ENCODE measurements around the gene SRL.

SRL gene

DNA sequence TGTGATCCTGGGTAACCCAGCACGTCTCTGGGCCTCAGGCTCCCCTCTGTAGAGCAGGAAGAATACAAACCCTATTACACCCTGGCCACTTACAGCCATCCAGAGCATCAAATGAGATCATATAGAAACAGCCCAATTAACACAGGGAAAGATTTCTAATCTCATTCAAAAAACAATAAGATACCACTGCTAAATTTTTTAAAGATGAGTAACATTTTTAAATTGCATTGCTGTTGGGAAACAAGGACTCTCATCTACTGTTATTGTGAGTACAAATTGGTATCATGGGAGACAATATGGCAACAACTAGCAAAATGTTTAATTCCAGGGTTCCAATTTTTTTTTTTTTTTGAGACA lies 41.1 kb downstream of the SRL start:
- peak; percentile 79 for DNase-seq (ENCODE audit: low read depth)

DNA sequence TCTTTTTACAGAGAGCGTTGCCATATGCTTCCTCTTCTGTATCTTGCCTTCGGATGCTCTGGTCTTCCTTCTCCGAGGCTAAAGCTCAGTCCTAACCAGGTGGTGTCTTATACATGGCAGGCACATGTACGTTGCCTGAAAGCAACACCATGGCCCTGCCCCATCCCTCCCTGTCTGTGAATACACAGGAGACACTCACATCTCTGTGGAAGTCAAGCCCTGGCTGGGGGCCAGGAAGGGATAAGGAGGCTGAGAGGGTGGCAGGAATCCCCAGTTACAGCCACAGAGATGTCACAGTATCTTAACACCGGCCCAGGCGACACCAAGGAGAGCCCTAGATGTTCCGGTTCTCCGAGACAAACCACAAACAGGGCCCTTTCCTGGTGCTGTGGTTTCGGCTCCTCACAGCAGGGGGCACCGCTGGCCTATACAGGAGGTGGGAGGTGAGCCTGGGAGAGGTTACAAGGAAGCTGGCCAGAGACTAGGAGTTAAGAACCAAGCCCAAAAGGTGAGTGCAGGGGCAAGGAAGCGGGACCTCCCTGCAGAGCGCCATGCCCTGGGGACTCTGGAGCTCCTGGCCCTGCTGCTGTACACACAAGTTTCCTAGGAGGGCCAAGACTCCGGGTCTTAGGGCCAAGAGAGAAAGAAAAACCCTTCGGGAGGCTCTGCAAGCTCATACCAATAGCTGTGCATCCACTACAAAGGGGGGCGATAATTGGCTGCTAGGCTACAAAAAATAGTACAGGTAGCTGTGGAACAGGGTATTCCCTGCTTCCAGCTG lies 41.7 kb downstream of the SRL start:
- DNase-seq (ENCODE audit: low read depth): peak; percentile 71

DNA sequence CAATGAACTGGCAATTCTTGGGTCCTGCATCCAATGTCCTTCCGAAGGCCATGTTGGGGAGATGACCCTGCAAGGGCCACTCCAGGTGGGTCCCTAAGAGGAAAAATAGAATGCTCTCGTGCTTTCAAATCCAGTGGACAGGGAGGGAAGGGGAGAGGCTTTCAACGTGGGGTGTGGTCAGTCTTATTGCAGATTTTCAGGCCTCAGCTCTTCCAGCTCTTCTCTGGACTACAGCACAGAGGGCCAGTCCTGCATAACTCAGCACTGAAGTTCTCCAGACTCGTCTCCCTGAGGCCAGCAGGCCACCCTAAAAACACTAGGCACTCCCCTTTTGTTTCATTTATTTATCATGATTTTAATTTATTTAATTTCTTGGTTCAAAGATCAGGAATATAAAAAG lies 43.1 kb downstream of the SRL start:
- DNase-seq (ENCODE audit: low read depth): no peak

DNA sequence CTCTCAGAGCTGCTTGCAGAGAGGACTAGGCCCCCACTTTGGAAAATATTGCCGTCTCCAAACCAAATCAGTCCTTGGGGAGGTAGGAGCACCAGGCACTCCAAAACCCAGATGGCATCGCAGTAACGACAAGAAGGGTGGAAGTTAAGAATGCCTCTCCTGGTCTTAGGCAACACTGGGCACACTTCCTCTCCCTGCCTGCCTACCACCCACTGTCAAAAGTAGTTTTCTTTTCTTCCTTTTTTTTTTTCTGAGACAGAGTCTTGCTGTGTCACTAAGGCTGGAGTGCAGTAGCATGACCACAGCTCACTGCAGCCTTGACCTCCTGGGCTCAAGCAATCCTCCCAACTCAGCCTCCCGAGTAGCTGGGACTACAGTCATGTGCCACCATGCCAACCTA lies 47.2 kb downstream of the SRL start:
- DNase-seq (ENCODE audit: low read depth): no peak

DNA sequence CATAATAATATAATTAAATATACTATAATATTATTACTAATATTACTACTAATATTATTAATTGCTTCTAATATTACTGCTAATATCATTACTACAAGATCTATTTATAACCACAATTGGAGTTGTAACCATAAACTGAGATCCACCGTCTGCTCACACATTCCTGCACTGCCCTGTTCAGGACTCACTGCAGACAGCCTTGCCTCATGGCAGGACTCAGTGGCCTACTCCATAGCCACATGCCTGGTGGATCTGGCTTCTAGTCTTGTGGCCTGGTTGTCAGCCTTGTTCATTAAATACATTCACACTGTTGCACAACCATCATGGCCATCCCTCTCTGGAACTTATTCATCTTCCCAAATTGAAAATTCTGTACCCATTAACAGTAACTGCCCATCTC lies 48.0 kb downstream of the SRL start:
- DNase-seq (ENCODE audit: low read depth): no peak

DNA sequence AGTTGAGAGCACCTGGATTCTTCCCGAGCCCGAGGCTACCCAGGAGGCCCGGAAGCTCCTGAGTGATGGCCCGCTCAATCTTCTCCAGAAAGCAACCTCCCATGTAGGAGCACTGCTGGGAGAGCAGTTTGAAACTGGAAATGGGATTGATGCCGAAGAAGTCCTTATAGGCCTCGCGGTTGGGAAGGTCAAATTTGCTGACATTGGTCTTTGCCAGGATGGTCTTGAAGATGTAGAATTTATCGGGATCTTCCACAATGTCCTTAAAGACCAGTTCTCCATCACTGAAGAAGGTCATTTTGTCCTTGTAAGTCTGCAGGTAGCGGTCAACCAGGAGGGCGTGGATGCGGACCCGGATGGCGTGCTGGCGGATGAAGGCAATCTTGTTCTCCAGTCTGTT lies 49.7 kb downstream of the SRL start:
- no peak for DNase-seq (ENCODE audit: low read depth)

DNA sequence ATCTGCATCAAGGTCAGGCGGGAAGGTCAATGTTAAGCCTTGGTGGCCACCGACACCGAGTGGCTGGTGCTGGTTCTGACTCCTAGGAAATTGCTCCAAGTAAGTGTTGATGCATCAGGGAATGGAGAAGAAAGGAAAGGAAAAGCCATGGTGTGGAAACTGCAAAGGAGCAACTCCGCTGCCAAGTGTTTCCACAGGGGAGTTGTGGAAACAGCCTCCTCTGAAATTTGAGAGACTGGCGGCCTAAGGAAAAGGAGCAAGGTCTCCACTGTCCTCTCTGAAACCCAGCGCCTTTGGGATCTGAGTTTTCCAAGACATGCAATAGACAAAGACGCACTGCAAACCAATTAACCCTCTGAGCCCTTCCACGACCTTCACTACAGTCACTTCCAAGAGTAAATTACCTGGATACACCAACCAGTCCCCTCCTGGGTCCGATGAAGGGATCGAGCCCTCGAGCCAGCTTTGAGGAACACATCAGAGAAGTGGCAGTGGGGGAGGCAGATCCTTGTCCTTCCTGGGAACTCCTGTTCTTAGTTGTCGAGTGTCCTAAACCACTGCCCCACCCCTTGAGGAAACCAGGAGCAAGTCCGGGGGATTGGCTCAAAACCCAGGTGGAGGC lies 51.1 kb downstream of the SRL start:
- DNase-seq (ENCODE audit: low read depth): no peak

DNA sequence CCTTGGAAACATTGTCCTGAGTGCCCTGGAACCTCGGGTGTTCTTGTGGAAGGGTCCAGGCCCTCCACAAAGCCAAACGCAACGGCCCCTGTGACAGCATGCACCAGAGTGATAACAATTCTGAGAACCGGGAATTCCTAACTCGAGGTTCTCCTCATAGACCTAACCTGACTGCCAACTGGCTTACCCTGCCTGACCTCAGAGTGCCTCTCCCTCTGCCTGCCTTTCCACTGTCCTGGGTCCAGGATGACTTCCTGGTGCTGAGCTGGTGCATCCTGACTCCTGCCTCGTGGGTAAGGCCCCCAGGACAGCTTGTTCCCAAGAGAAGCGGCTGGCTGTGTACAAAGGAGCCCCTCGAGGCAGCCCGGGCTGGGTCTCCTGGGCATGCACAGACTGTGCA lies 51.8 kb downstream of the SRL start:
- no peak for DNase-seq (ENCODE audit: low read depth)

DNA sequence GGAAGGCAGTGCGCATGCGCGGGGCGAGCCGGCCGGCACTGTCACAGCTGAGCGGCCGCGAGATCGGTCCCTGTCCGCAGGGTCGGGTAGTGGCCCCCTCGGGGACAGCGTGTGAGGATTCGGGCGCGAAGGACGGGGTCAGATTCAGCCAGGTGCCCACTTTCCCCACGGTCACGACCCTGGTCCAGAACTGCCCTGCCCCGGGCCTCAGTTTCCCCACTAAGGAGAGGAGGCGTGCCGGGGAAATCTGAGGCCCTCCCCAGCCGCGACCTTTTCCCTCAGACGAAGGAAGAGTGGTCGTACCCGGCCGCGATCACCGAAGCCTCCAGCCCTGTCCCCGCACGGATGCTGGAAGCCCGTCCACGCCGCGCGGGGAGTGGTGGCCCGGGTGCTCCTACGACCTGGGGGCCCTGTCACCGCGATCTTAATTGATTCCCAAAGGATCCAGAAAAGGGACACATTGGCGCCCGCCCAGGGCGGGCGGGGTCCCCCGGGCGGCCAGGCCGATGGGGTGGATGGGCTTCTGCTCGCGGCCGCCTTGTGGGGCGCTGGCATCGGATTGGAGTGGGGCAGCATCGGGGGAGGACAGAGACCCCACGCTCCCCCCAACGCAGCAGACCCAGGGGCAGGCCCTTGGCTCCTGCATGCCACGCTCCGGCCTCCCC lies 57.7 kb downstream of the SRL start:
- no peak for DNase-seq (ENCODE audit: low read depth)

DNA sequence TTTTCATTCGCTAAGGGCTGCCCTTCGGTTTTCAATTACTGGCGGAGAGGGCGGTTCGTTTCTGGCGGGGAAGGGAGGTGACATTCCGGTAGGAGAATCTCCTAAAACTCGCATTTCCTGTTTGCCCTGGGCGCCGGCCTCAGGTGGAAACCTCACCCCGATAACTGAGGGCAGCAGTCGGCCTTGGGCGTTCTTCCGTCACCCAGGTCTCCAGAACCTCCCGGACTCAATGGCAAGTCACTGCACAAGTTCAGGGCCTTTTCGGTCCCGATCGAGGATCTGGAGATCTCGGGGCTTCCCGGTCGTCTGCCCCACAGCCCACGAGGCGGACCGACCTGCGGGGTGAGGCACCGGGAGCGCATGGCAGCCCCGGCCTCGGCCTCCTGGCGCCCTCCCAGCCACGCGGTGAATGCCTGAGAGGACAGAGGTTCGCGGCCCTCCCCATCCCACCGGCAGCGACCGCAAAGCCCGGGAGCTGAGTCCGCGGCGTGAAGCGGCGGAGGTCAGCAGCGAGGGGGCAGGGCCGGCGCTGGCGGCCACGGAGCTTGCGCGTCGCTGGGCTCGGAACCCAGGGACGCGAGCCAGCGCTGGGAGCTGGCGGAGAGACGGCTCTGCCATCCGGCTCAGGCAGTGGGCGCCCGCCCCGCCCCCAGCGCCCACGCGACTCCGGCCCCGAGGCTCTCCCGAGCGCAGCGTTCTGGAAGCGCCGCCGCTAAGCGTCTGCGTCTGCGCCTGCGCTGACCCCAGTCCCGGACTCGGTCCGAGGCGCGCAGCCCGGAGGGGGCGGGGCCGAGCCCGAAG lies 58.4 kb downstream of the SRL start:
- peak; percentile 96 for DNase-seq (ENCODE audit: low read depth)

DNA sequence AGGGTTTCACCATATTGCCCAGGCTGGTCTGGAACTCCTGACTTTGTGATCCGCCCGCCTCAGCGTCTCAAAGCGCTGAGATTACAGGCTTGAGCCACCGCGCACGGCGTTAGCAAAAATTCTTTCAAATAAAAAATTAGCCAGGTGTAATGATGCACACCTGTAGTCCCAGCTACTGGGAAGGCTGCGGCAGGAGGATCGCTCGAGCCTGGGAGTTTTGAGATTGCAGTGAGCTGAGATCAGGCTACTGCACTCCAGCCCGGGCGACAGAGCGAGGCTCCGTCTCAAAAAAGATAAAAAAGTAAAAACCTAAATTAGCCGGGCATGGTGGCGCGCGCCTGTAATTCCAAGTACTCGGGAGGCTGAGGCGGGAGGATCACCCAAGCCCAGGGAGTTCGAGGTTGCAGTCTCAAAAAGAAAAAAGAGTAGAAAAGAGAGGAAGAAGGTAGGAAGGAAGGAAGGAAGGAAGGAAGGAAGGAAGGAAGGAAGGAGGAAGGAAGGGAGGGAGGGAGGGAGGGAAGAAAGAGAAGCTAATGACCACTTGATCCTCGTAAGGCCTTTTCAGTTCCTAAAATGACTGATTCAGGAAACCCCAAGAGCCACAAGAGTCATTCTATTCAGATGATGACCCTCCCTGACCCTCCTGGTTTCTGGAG lies 59.2 kb downstream of the SRL start:
- no peak for DNase-seq (ENCODE audit: low read depth)

DNA sequence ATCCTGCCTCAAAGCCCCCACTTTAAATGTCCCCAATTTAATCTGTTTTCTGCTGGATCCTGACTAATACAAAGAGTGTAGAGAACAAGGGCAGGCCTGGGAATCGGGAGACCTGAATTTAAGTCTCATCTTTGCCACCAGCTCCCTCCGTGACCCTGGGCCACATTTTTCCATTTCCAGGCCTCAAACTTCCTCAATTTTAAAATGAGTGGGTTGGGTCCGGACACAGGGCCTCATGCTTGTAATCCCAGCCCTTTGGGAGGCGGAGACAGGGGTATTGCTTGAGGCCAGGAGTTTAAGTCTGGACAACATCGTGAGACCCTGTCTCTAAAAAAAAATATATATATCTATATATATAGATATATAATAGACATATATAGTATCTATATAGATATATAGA lies 61.4 kb downstream of the SRL start:
- DNase-seq (ENCODE audit: low read depth): no peak

DNA sequence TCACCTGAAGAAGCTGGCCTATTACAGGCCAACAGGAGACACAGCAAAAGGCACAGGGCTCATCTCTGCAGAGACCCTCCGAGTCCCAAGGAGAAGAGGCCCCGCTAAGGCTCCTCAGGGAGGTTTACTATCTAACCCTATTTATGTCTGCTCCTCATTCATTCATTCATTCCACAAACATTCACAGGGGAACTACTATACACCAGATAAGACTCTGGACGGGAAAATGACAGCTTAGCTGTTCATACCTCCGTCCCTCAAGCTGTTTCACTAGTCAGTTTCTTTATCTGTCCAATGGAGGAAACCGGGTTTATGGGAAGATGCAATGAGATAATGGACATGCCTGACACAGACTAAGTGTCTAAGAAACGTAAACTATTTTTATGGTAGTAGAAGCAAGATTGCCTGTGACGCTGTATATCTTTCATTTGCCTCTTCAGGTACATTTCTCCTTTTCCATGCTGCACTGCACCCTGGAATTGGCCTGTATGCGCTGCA lies 62.1 kb downstream of the SRL start:
- no peak for DNase-seq (ENCODE audit: low read depth)

DNA sequence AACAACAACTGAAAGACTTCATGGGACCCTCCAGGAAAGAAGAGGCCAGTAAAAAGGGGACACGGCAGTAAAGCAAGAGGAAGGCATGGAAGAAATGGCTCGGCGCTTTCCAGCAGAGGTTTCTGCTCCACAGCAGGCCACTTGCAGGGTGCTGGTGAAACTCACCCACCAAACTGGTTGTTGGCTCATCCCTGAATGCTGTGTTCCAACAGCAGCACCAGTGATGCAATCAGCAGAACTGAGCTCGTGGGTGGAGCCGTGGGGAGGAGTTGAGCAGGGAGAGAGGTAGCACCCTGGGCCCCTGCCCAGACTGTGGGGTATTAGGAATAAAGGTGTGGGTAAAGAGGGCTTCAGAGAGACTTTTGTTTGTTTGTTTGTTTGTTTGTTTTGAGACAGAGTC lies 62.9 kb downstream of the SRL start:
- DNase-seq (ENCODE audit: low read depth): peak; percentile 46

DNA sequence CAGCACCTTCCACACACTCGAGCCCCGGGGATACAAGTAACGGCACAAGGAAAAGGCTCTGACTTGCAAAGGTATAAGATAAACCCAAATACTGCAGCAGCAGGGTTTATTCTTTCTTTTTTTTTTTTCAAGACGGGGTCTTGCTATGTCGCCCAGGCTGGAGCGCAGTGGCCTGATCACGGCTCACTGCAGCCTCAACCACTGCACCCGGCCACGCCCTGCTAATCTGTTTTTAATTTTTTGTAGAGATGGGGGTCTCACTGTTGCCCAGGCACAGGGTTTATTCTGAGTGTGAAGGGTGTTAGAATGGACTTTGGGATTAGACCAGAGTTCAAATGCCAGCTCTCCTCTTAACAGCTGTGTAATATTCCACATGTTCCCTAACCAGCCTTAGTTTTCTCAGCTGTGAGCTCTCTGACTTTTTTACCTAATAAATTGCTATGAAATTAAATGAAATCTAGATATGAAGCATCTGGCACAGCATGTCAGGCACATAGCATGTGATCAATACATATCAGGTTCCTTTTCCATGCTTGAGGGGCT lies 63.3 kb downstream of the SRL start:
- DNase-seq (ENCODE audit: low read depth): no peak

DNA sequence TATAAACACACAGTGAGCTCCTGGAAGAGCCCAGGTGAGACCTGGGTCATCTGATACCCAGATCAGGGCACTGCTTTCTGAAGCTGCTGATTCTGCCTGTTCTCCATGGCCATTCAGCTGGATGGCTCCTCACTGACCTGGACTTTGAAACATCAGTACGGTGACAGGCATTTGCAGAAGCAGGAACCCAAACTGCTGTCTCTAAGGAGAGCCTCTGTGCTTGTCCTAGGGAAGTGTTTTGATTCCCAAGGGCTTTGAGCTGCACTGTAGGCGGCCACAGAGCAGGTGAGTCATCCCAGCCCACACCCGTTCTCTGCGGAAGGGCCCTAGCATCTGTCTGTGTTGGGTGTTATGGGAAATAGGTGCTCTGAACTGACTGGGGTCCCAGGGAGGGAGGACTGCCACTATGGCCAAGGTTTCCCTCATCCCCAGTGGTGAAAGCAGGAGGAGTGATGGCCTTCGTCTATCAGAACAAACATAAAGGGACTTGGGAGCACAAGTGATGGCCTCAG lies 64.9 kb downstream of the SRL start:
- peak; percentile 68 for DNase-seq (ENCODE audit: low read depth)

DNA sequence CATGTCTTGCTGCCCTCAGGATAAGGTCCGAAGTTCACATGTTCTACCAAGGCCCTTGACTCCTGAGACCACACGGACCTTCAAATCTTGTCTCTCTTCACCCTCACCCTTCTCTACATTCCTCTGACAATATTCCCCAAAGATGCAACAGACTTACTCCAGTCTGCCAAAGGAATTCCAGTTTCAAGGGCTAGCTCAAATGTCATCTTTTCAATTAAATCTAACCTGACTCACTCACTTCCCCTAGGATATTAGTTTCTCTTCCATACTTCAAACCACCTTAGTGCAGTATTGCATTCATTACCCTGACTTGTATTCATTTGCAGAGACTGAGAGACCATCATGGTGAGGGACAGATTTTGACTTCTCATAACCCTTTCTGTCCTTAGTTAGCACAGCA lies 66.0 kb downstream of the SRL start:
- DNase-seq (ENCODE audit: low read depth): peak; percentile 54

DNA sequence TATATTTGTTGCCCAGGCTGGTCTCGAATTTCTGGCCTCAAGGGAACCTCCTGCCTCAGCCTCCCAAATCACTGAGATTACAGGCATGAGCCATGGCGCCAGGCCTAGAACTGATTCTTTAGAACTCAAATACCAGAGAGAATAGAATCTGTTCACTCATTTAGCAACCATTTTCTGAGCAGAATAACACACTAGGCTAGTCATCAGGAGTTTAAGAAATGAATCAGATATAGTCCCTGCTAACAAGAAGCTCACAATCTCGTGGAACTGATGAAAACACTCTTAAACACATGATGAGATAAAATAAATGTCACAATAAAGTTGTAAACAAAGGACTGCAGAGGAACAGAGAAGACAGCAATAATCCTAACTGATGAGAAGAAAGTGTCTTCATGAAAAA lies 69.8 kb downstream of the SRL start:
- peak; percentile 88 for DNase-seq (ENCODE audit: low read depth)

DNA sequence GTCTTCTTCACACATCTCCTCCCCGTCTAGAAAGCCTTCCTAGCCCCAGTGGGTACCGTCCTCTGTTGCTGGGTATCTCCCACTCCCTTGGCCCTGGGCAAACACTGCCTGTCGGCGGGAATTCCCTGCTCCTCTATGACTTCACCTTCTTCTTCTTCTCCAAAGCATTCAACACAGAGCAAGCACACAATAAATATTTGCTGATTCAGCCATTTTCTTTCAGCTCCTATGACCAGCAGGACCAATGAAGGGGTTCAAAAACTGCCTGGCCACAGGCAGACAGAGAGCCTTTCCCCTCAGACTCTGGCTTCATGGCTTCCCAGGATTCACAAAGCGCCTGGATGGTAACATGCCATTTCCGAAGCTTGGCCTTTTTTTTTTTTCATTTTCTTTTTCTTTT lies 72.5 kb downstream of the SRL start:
- no peak for DNase-seq (ENCODE audit: low read depth)

DNA sequence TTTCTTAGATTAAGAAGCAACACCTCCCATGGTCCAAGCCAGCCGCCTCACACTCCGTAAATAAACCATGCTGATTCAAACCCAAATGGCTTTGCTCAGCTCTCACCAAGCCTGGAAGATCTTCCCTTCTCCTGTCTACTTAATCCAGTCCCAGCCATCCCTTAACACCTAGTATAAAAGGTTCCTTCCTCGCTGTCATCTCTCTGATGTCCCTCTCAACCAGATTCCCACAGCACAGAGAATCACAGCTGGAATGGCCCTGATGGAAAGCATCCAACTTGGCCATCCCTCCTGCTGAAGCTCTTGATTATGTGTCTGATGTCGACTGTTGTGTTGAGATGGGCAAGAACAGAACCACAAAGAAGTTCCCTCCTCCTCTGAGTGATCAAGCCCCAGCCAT lies 75.1 kb downstream of the SRL start:
- DNase-seq (ENCODE audit: low read depth): no peak

DNA sequence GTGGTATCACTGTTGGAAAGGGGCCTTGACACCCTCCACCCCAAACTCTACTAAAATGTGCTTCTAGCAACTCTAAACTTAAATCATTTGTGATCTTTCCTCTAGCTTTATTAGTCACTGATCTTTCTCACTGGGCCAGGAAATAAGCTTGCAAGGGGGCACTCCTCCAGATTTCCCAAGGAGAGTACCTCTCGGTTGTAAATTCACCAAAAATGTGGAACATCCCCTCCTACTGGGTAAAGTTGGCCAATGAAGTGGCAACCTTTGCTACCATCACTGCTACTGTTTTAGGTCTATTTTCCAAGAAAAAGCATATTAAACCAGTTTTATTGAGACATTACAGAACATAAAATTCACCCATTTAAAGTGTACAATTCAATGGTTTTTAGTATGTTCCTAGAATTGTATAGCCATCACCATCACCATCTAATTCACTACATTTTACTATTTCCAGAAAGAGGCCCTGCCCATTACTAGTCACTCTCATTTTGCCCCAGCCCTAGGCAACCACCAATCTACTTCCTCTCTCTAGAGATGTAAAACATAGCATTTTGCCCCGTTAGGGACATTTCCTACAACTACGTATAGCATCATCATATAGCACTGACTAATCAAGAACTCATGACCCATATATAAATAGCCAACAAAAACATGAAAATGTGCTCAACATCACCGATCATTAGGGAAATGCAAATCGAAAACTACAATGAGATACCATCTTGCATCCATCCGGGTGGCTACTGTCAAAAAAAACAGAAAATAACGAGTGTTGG lies 81.0 kb downstream of the SRL start:
- DNase-seq (ENCODE audit: low read depth): peak; percentile 44
